NCI-H1092 (cell line): Measurements from ENCODE around the gene EXD2.

ENCODE experiments used
- DNase-seq: peaks from one replicate; lab custom pipeline; 2025; lab: John Stamatoyannopoulos, UW

The EXD2 gene

GRCh38 chr14:69247676-69248440 is 56.6 kb downstream of the EXD2 start:
- DNase-seq: no peak

- no peak for DNase-seq
Measured at GRCh38 chr14:69249603-69250002, 58.3 kb downstream of the EXD2 start.

- DNase-seq: no peak
Measured at GRCh38 chr14:69252851-69253250, 61.6 kb downstream of the EXD2 start.

- DNase-seq: no peak
Measured at GRCh38 chr14:69259168-69259526, 67.8 kb downstream of the EXD2 start.

GRCh38 chr14:69259527-69260189 is 68.4 kb downstream of the EXD2 start, which contains the start of gene GALNT16:
Gene GALNT16, plus strand, starts transcription at chr14:69260158. Its CDS starts 133 bp downstream, at chr14:69260291.
- peak; percentile 37 for DNase-seq

GRCh38 chr14:69260190-69260860 is 69.0 kb downstream of the EXD2 start:
- no peak for DNase-seq

GRCh38 chr14:69260861-69261564 is 69.7 kb downstream of the EXD2 start:
- DNase-seq: no peak

GRCh38 chr14:69261761-69262331 is 70.5 kb downstream of the EXD2 start:
- no peak for DNase-seq

GRCh38 chr14:69262516-69262915 is 71.2 kb downstream of the EXD2 start:
- no peak for DNase-seq

GRCh38 chr14:69263364-69263763 is 72.1 kb downstream of the EXD2 start:
- DNase-seq: peak; percentile 19

GRCh38 chr14:69263771-69264170 is 72.5 kb downstream of the EXD2 start:
- DNase-seq: no peak

- no peak for DNase-seq
Measured at GRCh38 chr14:69266572-69267345, 75.5 kb downstream of the EXD2 start.

- no peak for DNase-seq
Measured at GRCh38 chr14:69267492-69267891, 76.2 kb downstream of the EXD2 start.

- no peak for DNase-seq
Measured at GRCh38 chr14:69268223-69268622, 76.9 kb downstream of the EXD2 start.

- no peak for DNase-seq
Measured at GRCh38 chr14:69268763-69269162, 77.5 kb downstream of the EXD2 start.

- DNase-seq: no peak
Measured at GRCh38 chr14:69269381-69269780, 78.1 kb downstream of the EXD2 start.

GRCh38 chr14:69270097-69270496 is 78.8 kb downstream of the EXD2 start:
- DNase-seq: no peak

GRCh38 chr14:69270795-69271708 is 79.8 kb downstream of the EXD2 start:
- no peak for DNase-seq

GRCh38 chr14:69274321-69274720 is 83.0 kb downstream of the EXD2 start:
- no peak for DNase-seq

- no peak for DNase-seq
Measured at GRCh38 chr14:69275331-69275730, 84.0 kb downstream of the EXD2 start.
